NB4 (cell line): ENCODE results near the gene BICD1.

ENCODE experiments used
- CTCF ChIP-seq: IDR thresholded peaks from one replicate; pipeline ENCODE4 v1.5.1; 2012; ENCODE audit warnings: low read depth, low read length
- POLR2A ChIP-seq: IDR thresholded peaks from 2 replicates; pipeline ENCODE4 v1.6.1; 2011; ENCODE audit warnings: mild to moderate bottlenecking; ENCODE audit not compliant: insufficient read length; ENCODE audit errors: extremely low read depth

- no peak for TF ChIP-seq CTCF
- TF ChIP-seq POLR2A = no peak
Measured at GRCh38 chr12:32074432-32074831, 32.2 kb upstream of the BICD1 start.
